8988T (cell line): ENCODE results near the gene CA4.
"Not testable (repeated sequence)": the region's sequence is repeated elsewhere in the genome, so short reads cannot be mapped to it uniquely, and the experiment has no call there.

Source experiments
- DNase-seq: peaks from one replicate; pipeline ENCODE4 v3.0.0; 2011

The CA4 gene

GRCh38 chr17:60149691-60150582 is at the start of gene CA4:
CA4 (plus strand) TSS chr17:60149973; CDS start chr17:60150035, 62 bp downstream.
- DNase-seq, result no peak

DNA sequence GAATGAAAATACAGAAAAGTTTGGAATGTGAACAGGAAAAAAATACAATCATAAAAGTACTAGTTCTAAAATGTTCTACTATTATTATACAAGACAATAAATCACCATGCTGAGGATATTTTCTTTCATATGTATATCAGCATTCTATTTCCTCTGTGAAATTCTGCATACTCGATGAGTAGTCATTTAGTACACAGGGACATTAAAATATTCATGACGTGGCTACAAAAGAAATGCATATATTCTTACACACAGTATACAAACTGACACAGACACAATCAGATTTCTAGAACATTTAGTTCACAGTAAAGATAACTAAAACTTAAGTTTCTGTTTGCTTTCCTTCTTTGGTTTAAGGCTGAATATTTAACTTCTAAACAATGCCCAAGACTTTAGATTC is 49.2 kb upstream of the CA4 start:
- not testable (repeated sequence) for DNase-seq

DNA sequence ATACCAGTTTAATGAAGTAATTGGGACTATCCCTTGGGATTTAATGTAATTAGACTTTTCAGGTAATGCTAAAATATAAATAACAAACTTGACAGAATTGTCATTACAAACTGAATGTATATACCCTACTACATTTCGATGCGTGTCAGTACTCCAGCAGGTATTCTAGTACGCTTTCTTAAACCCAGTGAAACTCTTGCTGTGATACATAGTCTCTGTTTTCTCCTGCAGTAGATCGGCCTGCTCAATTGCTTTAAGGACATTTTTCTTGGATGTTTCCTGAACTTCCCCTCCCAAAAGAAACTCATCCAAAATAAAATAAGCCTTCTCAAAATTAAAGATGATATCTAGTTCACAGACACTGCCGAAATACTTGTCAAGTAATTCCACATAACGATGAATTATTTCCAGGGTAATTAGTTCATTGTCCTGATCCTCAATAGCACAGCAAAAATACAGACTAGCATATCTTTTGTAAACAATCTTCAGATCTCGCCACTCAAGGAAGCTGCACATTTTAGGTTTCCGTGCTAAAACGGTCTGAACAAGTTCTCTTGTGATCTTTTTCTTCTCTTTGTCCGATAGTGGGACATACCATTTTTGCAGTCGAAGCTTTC is 47.6 kb upstream of the CA4 start:
- not testable (repeated sequence) for DNase-seq

DNA sequence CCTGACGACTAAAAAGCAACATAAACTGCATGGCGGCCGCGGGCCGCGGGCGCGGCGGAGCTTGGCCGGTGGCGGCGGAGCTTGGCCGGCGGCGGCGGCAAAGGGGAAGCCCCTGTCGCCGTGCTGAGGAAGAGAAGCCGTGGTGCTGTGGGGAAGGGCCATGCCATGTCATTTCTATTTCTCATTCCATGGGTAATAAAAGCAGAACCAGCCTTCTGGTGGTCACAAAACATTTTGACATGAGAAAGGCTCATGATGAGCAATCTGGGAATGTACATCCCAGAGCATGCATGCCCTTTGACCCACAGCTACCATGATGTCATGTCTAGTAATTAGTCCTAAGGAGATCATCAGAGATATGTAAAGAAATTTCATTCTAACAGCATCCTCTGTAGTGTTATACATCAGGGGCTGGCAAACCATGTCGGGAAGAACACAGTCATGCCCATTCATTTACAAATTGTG is 47.1 kb upstream of the CA4 start:
- no peak for DNase-seq

- DNase-seq, result no peak
Observed at GRCh38 chr17:60103957-60104356, 45.8 kb upstream of the CA4 start.

DNA sequence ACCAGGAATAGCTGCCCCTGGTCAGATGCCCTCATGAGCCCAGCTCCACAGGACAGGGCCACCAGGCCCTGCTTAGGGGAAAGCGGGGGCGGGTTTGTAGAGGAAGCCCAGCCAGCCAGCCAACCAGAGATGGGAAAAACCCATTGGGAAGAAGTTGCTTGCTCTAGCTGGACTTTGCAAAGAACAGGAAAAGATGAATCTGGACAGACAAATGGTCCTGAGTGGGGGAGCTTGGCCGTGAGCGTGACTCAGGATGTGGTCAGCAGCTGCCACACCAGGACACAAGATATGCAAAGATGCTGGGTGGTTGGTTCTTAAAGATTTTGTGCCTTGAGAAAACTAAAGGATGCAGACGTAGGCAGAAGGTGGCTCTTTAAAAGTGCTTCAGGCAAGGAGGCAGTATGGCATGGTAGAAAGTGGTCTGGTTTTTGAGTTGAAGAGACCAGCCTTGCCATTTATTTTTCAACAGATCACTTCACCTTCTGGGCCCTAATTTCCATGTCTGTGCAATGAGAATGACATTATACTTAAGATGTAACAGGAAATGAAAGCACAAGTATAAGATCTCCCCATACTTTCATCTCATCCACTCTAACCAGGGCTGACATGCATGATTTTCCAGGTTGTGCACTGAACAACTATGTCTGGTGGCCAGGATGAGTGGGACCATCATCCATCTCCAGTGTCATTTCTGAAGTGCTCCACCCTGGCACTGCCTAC is 43.3 kb upstream of the CA4 start:
- no peak for DNase-seq

DNA sequence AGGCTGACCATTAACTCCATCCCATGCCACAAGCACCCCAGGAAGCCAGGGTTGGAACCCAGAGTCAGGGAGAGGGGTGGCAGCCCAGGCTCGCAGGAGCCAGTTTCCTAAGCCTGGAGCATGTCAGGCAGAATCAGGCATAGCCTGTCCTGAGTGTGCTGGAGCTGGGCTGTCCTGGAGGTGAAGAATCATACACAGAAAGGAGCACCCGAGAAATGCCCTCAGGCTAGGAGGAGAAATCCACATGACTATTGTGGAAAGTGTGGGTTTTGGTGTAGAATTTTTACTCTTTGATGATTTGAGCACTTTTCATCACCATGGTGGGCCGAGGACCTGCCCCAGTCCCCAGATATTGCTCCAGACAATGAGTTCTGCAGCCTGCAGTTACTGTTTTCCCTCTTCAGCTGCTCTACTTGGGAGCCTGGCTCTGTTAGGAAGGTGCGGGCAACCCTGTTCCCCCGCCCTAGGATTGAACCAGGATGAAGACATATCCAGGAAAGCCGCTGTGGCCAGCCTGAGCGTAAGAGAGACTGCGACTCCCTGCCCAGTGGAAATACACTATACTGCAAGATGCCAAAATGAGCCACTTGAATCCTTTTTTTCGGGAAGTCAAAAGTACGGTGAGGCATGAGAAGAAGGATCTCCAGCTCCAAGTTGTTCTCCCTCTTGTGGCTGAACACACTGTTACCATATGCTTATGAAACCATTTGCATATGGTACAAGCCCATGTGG is 42.1 kb upstream of the CA4 start:
- DNase-seq, result no peak

DNA sequence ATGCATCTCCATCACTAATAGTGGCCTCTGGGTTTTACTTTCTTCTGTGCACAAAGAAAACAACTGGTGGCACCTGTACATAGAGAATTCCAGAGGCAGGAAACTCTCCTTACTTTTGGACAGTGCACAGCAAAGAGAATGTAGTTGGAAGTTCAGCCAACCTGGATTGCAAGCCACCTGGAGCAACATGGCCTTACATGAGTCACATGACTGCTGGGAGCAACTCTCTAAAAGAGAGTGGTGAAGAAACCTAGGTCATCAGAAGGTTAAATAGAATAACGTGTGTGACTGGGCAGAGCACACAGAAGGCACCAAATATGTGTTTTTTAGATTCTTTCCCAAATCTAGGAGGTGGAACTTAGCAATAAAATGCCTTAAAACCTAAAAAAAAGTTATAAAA is 41.5 kb upstream of the CA4 start:
- not testable (repeated sequence) for DNase-seq

DNA sequence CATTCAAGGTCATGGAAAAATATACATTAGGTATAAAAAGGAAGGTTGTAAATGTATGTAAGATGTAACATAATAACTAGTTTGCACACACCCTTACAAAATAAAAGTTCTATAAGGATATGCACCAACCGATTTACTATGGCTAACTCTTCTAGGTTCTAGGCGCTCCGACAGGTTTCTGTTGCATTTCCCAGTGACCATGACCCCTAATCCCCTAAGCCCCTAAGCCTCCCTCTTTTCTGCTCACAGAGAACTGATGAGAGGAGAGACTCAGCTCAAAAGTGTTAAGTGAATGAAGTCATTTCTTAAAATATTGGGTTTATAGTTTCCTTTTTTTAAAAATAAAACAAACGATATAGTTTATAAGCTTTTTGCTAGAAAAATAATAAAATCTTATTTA is 41.1 kb upstream of the CA4 start:
- no peak for DNase-seq

DNA sequence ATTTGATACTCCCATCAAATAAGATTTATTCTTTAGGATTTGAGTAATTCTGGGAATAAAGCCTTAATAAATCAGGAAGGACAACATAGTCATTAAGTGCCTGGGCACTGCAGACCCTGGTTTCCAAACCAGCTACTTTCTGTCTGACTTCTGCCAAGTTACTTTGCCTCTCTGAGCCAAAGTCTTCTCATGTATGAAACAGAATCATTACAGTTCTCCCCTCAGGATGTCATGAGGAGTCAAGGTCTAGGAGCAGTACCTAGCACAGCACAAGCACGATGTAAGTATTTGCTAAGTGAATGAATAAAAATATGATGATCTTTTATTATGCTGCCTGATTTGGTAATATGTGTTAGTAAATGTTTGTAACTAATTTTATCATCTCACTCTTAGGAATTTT is 40.6 kb upstream of the CA4 start:
- DNase-seq, result no peak

DNA sequence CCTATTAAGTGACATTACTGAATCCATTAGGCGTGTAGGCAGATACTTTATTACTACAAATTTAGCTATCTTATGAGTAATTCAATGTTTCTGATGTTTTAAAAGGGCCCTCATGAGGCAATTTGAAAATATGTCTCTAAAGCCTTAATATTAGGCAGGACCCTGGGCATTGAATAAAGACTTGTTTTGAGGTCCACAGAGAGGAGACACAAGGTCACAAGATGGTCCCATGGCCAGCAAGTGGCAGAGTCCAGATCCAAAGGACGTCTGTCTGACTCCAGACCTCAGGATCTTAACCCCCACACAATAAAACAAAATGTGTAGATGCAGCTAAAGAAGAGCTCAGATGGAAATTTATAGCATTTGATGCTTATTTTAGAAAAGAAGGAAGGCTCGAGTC is 39.2 kb upstream of the CA4 start:
- no peak for DNase-seq

DNA sequence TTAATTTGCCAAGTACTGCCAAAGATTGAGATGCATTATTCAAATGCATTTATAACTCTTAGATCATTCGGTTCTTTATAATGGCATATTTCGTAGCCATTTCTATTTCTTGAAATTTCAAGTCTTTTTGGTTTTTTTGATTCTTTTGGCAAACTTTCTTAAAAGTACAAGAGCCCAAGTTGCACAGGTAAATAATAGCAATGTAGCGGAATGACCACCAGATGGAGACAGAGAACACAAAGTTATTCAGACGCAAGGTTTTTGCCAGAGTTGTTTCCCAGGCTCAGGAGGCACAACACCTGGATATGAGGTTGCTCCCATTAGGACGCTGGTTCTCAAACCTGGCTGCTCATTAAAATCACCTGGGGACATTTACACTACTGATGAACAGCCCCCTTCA is 38.1 kb upstream of the CA4 start:
- DNase-seq, result not testable (repeated sequence)

GRCh38 chr17:60115364-60115763 is 34.4 kb upstream of the CA4 start:
- not testable (repeated sequence) for DNase-seq

DNA sequence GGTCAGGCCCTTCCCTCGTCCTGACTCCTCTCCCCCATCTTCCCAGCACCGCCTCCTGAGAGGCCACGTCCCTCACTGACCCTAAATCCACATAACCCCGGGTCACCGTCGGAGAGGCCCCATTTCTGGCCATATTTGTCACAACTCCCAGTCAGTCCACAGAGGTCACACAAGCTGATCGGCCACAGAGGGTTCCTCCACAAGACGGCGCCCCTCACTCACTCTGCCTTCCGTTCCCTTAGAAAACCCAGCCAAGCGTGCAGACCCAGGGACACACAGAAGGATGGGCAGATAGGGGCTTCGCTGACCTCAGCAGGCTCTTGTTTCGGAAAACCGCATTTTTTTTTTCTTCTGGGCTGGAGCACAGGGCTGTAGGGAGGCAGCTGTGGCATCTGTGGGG is 33.6 kb upstream of the CA4 start:
- DNase-seq, result not testable (repeated sequence)

GRCh38 chr17:60119162-60119561 is 30.6 kb upstream of the CA4 start:
- not testable (repeated sequence) for DNase-seq

GRCh38 chr17:60119807-60120748 is 29.7 kb upstream of the CA4 start:
- DNase-seq, result not testable (repeated sequence)

DNA sequence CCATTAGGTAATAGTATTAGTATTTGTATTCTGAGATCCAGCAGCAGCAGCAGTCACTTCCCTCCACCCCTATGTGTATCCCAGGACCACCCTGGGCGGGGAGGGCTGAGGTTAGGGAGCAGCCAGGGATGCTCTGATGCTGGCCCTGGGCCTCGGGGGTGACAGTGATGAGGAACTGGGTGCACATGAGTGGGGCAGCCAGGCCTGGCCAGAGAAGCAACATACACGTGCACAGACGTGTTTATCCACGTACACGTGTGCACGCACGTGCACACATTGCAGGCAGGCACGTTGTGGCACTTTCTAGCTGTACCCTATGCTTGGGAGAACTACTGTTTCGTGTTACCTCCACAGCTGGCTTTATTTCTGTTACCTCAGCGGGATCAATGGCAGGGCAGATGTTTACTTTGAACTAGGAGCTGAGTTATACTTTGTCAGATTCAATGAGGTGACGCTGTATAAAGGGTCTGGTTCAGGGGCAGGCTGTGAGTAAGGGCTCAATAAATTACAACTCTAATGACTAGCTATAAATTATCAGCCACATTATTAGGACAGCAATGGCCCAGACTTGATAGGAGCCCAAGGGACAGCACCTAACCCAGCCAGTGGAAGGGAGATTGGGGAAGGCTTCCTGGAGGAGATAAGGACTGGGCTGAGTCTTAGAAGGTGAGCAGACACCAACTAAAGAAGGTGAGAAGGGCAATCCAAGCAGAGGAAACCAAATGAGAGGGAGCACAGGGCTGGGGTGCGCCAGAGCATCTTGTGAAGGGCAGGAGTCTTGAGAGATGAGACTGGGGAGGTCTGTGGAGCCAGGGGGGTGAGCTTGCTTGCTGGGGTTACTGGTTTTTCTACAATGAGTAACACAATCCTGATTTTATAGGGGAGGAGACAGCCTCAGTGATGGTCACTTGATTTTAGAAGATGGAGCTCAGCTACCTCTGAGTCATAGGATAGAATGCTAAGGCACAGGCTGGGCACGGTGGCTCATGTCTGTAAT is 22.4 kb upstream of the CA4 start:
- DNase-seq, result no peak

DNA sequence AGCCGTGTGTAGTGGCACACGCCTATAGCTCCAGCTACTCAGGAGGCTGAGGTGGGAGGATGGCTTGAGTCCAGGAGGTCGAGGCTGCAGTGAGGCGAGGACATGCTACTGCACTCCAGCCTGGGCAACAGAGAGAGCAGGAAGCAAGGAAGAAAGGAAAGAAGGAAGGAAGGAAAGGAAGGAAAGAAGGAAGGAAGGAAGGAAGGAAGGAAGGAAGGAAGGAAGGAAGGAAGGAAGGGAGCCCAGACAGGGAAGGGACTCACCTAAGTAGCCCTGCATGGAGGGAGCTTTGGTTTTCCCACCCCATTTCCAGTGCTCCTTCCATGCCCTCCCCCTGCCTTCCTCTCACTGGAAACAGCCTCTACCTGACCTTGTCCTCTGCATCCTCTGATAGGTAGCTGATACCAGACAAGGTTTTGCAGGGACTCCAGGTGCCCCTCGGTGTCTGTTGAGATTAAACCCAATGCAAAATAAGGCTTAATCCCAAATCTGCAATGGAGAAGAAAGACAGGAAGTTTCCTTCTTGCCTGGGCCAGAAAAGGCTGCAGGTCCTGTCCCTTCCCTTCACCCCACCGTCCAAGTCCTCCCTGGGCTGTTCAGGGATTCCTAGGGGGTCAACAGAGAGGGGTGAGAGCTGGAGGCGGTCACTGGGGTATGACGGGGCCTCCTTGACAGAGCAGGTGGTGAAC is 21.5 kb upstream of the CA4 start:
- DNase-seq, result no peak

- DNase-seq, result no peak
Observed at GRCh38 chr17:60129164-60129563, 20.6 kb upstream of the CA4 start.

GRCh38 chr17:60130466-60130865 is 19.3 kb upstream of the CA4 start:
- no peak for DNase-seq
